Measurements from ENCODE around the gene PPIL4. TPM values are rescaled to one million over a fixed set of nuclear protein-coding genes. Genes with fewer than 3 reads are reported as not detected.

Gene PPIL4
- total RNA-seq, 4 donors from 2014 or later, result 10.2 to 57.2 (median 43.2) TPM

DNA sequence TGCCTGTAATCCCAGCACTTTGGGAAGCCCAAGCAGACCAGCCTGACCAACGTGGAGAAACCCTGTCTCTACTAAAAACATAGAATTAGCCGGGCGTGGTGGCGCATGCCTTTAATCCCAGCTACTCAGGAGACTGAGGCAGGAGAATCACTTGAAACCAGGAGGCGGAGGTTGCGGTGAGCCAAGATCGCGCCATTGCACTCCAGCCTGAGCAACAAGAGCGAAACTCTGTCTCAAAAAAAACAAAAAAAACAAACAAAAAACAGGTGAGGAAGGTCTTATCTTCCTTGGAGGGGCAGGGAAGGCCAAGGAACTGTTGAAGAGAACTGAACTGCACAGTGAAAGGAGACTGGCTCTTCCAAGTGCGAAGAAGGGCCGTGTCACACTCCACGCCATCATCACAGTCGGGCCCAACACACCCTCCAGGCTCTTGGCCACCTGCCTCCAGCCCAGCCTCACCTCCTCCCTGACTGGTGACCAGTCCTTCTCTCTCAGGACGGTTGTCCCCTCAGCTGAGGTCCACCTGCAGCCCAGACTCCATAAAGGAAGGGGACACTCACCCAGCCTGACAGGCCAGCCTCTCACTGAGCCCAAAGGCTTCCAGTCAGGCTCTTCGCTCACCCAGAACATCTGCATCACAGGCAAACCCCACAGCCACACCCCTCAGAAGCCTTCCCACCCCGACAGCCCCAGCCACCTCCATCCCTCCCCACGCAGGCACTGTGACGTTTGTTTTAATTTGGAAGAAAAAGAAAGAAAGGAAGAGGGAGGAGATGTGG is 65.2 kb downstream of the PPIL4 start:
- Histone ChIP-seq H3K36me3 (no peaks in the 10 kb centered on the region), H3K4me3 (no peak overlapping the region), H3K27ac (no peak overlapping the region), H3K27me3 (no peaks in the 10 kb centered on the region), H3K9me3 (no peaks in the 10 kb centered on the region), H3K4me1 (no peaks in the 10 kb centered on the region)
- no peak for TF ChIP-seq POLR2A (IDR thresholded peaks at IDR 0.05)
- TF ChIP-seq, protein P1, sequence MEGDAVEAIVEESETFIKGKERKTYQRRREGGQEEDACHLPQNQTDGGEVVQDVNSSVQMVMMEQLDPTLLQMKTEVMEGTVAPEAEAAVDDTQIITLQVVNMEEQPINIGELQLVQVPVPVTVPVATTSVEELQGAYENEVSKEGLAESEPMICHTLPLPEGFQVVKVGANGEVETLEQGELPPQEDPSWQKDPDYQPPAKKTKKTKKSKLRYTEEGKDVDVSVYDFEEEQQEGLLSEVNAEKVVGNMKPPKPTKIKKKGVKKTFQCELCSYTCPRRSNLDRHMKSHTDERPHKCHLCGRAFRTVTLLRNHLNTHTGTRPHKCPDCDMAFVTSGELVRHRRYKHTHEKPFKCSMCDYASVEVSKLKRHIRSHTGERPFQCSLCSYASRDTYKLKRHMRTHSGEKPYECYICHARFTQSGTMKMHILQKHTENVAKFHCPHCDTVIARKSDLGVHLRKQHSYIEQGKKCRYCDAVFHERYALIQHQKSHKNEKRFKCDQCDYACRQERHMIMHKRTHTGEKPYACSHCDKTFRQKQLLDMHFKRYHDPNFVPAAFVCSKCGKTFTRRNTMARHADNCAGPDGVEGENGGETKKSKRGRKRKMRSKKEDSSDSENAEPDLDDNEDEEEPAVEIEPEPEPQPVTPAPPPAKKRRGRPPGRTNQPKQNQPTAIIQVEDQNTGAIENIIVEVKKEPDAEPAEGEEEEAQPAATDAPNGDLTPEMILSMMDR (IDR thresholded peaks at IDR 0.05), result no peak
- intact Hi-C loops (cut with DNase I; ENCODE audit: low total_unique reads), result no loop called here
- no peak for DNase-seq

DNA sequence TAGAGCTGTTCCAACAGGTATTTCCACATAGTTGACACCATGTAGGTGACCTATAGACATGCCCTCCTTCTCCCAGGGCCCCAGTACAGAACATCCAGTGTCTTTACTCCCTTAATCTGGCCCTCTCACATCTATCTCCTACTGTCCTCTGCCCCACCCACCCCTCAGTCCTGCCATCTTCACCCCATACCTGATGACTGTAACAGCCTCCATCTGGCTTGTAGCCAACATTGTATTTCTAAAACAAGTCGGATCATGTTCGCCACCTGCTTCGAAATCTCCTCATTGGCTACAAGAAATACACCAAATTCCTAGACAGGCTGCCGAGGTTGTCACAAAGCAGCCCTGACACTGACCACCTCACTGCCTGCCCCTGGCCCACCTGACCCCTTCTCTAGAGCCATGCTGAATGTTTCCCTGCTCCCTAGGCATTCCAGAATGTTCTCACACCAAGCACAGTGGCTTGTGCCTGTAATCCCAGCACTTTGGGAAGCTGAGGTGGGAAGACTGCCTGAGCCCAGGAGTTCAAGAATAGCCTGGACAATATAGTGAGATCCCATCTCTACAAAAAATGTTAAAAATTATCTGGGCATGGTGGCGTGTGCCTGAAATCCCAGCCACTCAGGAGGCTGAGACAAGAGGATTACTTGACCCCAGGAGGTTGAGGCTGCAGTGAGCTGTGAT is 67.1 kb downstream of the PPIL4 start:
- intact Hi-C loops (cut with DNase I; ENCODE audit: low total_unique reads), result no loop called here
- Histone ChIP-seq H3K9me3 (no peaks in the 10 kb centered on the region), H3K36me3 (no peaks in the 10 kb centered on the region), H3K4me1 (no peaks in the 10 kb centered on the region), H3K4me3 (no peak overlapping the region), H3K27me3 (no peaks in the 10 kb centered on the region), H3K27ac (no peak overlapping the region)
- no peak for DNase-seq
- TF ChIP-seq, protein P1 (IDR thresholded peaks at IDR 0.05), result no peak
- no peak for TF ChIP-seq POLR2A (IDR thresholded peaks at IDR 0.05)

DNA sequence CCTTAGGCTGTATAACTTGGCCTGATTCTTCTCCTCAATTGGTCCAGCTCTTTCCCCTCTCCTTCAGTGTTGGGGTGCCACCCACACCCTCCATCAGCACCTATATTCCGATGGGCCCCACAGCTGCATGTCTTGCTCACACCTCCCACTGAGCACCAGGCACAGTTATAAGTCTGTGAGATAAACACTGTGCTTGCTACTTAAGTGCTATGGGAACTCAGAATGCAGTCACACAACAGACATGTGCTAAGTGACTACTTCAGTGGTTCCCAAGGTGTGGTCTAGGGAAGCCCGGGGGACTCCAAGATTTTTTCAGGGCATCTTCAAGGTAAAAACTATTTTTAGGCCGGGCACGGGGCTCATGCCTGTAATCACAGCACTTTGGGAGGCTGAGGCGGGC is 68.3 kb downstream of the PPIL4 start:
- Histone ChIP-seq H3K27me3 (no peaks in the 10 kb centered on the region), H3K4me3 (no peak overlapping the region), H3K27ac (no peak overlapping the region), H3K4me1 (no peaks in the 10 kb centered on the region), H3K9me3 (no peaks in the 10 kb centered on the region), H3K36me3 (no peaks in the 10 kb centered on the region)
- intact Hi-C loops (cut with DNase I; ENCODE audit: low total_unique reads), result no loop called here
- TF ChIP-seq, protein P1 (IDR thresholded peaks at IDR 0.05), result no peak
- no peak for DNase-seq

DNA sequence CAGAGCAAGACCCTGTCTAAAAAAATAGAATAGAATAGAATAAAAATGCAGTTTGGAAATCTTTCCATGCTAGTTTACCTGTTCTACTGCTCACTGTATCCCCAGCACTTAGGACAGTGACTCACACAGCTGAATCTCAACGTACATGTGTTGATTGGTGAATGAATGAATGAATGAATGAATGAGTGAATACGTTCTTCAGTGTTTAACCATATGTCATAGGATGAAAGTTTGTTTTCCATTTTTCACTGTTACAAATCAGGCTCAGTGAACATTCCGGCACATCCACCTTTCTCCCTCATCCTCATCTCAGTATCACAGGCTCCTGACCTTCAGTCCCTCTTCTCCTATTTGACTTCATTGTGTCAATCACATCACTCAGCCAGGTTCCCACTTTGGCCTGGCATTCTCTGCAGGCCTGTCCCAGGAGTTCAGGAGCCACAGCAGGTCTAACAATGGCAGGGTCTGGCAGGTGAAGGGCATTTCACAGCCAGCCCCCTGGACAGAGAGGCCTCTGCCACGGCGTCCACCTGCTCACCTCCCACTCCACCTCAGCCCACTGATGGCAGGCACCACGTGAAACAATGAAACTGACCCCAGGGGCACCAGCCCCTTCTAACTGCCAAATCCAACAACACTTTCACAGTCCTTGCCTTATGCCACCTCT is 68.9 kb downstream of the PPIL4 start:
- intact Hi-C loops (cut with DNase I; ENCODE audit: low total_unique reads), result no loop called here
- H3K4me3 ChIP-seq, result no peak overlapping the region
- TF ChIP-seq POLR2A (IDR thresholded peaks at IDR 0.05), result no peak
- TF ChIP-seq, protein P1 (IDR thresholded peaks at IDR 0.05), result no peak
- H3K36me3 ChIP-seq, result no peaks in the 10 kb centered on the region
- no peaks in the 10 kb centered on the region for H3K27me3 ChIP-seq
- no peak overlapping the region for H3K27ac ChIP-seq
- H3K4me1 ChIP-seq, result no peaks in the 10 kb centered on the region
- H3K9me3 ChIP-seq, result no peaks in the 10 kb centered on the region
- no peak for DNase-seq

Measured in uterus (tissue), 4 donors.